H1 (cell line): Measurements from ENCODE around the gene TXN2.

ENCODE experiments used
- CEBPB ChIP-seq: IDR thresholded peaks from 2 replicates; pipeline ENCODE4 v1.6.1; 2012; ENCODE audit warnings: low read depth, low read length
- CHD1 ChIP-seq: IDR thresholded peaks from 2 replicates; pipeline ENCODE4 v1.6.1; 2012; ENCODE audit warnings: low read depth, low read length, improper control_type of control experiment
- GABPA ChIP-seq: IDR thresholded peaks from 2 replicates; pipeline ENCODE4 v1.6.1; 2011; ENCODE audit warnings: mild to moderate bottlenecking, low read length, moderate library complexity, borderline replicate concordance; ENCODE audit not compliant: insufficient read depth

- no peak for TF ChIP-seq CEBPB
- TF ChIP-seq CHD1 = no peak
- TF ChIP-seq GABPA = no peak
These were observed 38.8 kb downstream of the TXN2 start for GRCh38 chr22:36442506-36443197.
